ENCODE results near the gene KRTAP6-2. TPM values are rescaled to one million over a fixed set of nuclear protein-coding genes. Genes with fewer than 3 reads are reported as not detected.

Gene KRTAP6-2
- total and polyA plus RNA-seq, 2 of the 13 experiments (the other 11 are each of a cell fraction or from before 2014, with no cell fraction given): not detected

DNA sequence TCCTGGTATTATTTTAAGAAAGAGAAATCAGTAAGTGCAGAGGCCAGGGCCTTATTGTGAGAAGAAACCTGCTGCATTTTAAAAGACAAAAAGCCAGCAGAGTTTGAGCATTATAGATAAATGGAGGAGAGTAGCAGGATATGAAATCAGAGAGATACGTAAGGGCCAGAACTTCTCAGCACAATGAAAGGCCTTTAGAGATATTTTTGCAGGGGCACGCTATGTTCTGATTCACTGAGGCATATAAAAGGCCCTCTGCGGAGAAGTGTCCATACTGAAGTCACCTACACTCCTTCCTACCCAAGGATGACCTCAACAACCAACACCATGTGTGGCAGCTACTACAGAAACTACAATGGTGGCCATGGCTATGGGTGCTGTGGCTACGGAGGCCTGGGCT, 6.6 kb downstream of the KRTAP6-2 start, which contains the start of gene KRTAP6-3:
Gene KRTAP6-3 (plus strand): TSS at position 301 of the 400 bp plus-strand sequence. CDS start 6 bp downstream, at position 307.
- Histone ChIP-seq H3K4me2 (ENCODE audit: low read depth, low read length) (no peak within 1 kb of the TSS), H3K9me3 (ENCODE audit: low read length) (peaks cover 83% of the 10 kb centered on the region), H3K4me1 (ENCODE audit: insufficient read depth, low read length) (no peaks in the 10 kb centered on the region), H3K9ac (ENCODE audit: insufficient read depth, low read depth, low read length) (no peak within 1 kb of the TSS), H4K20me1 (ENCODE audit: insufficient read depth, low read length) (no peaks in the 10 kb centered on the region), H2AFZ (ENCODE audit: low read length) (no peak within 1 kb of the TSS), H3K27me3 (ENCODE audit: control insufficient read depth in 1 of 2, insufficient read depth in 2 of 2, low read length in 2 of 2) (no peaks in the 10 kb centered on the region), H3K36me3 (replicated peaks in 1 of 2; ENCODE audit: control insufficient read depth in 1 of 2, insufficient read depth in 2 of 2, low read length in 2 of 2) (no peaks in the 10 kb centered on the region), H3K27ac (ENCODE audit: extremely low read length, insufficient read depth, low read length) (no peak within 1 kb of the TSS), H3K4me3 (replicated peaks in 1 of 3; ENCODE audit: insufficient read depth in 1 of 3, low read depth in 2 of 3, low read length in 3 of 3) (no peak within 1 kb of the TSS), H3K79me2 (ENCODE audit: insufficient read depth, low read length) (no peaks in the 10 kb centered on the region)
- no peak for FAIRE-seq
- intact Hi-C loops (cut with micrococcal nuclease; ENCODE audit: unreplicated experiment) (no loop called here), in situ Hi-C loops (cut with HindIII; ENCODE audit: extremely low pct_ligation_motif_present, low pct_unique_long_range_greater_than_20kb) (no loop called here)
- no TSS peak for BruUV-seq (replicated peaks)
- POLR2A ChIA-PET: no interaction called here
- ATAC-seq: no peak
- CTCF ChIA-PET (ENCODE audit: low intra/inter-chr PET ratio, low total read pairs): no interaction called here
- no peak for DNase-seq (ENCODE audit: low spot score)
- no peak for TF ChIP-seq POGZ (CRISPR knock-in tag; IDR thresholded peaks at IDR 0.05)
- TF ChIP-seq SKI (IDR thresholded peaks at IDR 0.05; ENCODE audit: partially characterized antibody): no peak
- TF ChIP-seq TBX3 (IDR thresholded peaks at IDR 0.05; ENCODE audit: borderline replicate concordance): no peak
- WGBS (ENCODE audit: low lambda C conversion rate): 10% methylated on average over 4 of the region's 4 CpGs

DNA sequence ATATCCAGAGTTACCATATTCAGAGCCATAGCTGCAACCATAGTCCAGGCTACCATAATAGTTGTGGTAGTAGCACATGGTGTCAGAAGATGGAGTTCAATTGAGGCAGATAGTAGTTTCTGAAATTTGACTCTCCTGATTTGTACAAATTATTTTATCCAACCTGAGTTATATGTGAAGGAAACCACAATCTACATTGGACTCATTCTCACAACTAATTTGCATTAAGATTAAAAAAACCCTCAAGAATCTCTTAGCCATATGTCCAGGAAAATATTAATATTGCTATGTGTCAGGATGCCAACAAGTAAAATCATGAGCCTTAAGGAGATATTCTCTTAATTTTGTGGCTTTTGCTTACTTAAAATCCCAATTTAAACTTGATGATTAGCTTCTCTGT, 8.4 kb downstream of the KRTAP6-2 start, which contains the start of gene KRTAP22-2:
Gene KRTAP22-2 (minus strand): TSS at position 101 of the 400 bp plus-strand sequence.
- no peaks in the 10 kb centered on the region for H4K20me1 ChIP-seq (ENCODE audit: insufficient read depth, low read length)
- peaks cover 82% of the 10 kb centered on the region for H3K9me3 ChIP-seq (ENCODE audit: low read length)
- no peak within 1 kb of the TSS for H3K4me2 ChIP-seq (ENCODE audit: low read depth, low read length)
- FAIRE-seq (no peak), ATAC-seq (no peak), DNase-seq (ENCODE audit: low spot score) (no peak)
- BruUV-seq (replicated peaks): no TSS peak
- H3K4me1 ChIP-seq (ENCODE audit: insufficient read depth, low read length): no peaks in the 10 kb centered on the region
- H3K27ac ChIP-seq (ENCODE audit: extremely low read length, insufficient read depth, low read length): no peak within 1 kb of the TSS
- no peak within 1 kb of the TSS for H3K9ac ChIP-seq (ENCODE audit: insufficient read depth, low read depth, low read length)
- no peaks in the 10 kb centered on the region for H3K36me3 ChIP-seq (replicated peaks in 1 of 2; ENCODE audit: control insufficient read depth in 1 of 2, insufficient read depth in 2 of 2, low read length in 2 of 2)
- in situ Hi-C loops (cut with HindIII; ENCODE audit: extremely low pct_ligation_motif_present, low pct_unique_long_range_greater_than_20kb): no loop called here
- H3K79me2 ChIP-seq (ENCODE audit: insufficient read depth, low read length): no peaks in the 10 kb centered on the region
- H3K4me3 ChIP-seq (replicated peaks in 1 of 3; ENCODE audit: insufficient read depth in 1 of 3, low read depth in 2 of 3, low read length in 3 of 3): no peak within 1 kb of the TSS
- ChIA-PET CTCF (ENCODE audit: low intra/inter-chr PET ratio, low total read pairs) (no interaction called here), POLR2A (no interaction called here)
- H3K27me3 ChIP-seq (ENCODE audit: control insufficient read depth in 1 of 2, insufficient read depth in 2 of 2, low read length in 2 of 2): no peaks in the 10 kb centered on the region
- no peak within 1 kb of the TSS for H2AFZ ChIP-seq (ENCODE audit: low read length)
- intact Hi-C loops (cut with micrococcal nuclease; ENCODE audit: unreplicated experiment): no loop called here
- TF ChIP-seq ZNF274 (CRISPR knock-in tag; IDR thresholded peaks at IDR 0.05) (no peak), ZNF75D (CRISPR knock-in tag; IDR thresholded peaks at IDR 0.05; ENCODE audit: borderline replicate concordance) (no peak), MEIS1 (CRISPR knock-in tag; IDR thresholded peaks at IDR 0.05; ENCODE audit: borderline replicate concordance) (no peak), SP140L (CRISPR knock-in tag; IDR thresholded peaks at IDR 0.05; ENCODE audit: borderline replicate concordance) (no peak), RBM22 (optimal IDR thresholded peaks at IDR 0.05; ENCODE audit: low read length) (no peak), ZNF343 (CRISPR knock-in tag; IDR thresholded peaks at IDR 0.05) (no peak), ZNF878 (CRISPR knock-in tag; IDR thresholded peaks at IDR 0.05) (no peak), ZNF547 (CRISPR knock-in tag; IDR thresholded peaks at IDR 0.05) (no peak), XBP1 (CRISPR knock-in tag; IDR thresholded peaks at IDR 0.05) (no peak), FOXC1 (CRISPR knock-in tag; IDR thresholded peaks at IDR 0.05; ENCODE audit: borderline replicate concordance) (no peak), FOXM1 (CRISPR knock-in tag; IDR thresholded peaks at IDR 0.05) (no peak), SKI (IDR thresholded peaks at IDR 0.05; ENCODE audit: partially characterized antibody) (no peak), NFIC (IDR thresholded peaks at IDR 0.05; ENCODE audit: low read length) (no peak)
- TF ChIP-seq, protein P1, sequence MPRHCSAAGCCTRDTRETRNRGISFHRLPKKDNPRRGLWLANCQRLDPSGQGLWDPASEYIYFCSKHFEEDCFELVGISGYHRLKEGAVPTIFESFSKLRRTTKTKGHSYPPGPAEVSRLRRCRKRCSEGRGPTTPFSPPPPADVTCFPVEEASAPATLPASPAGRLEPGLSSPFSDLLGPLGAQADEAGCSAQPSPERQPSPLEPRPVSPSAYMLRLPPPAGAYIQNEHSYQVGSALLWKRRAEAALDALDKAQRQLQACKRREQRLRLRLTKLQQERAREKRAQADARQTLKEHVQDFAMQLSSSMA (CRISPR knock-in tag; IDR thresholded peaks at IDR 0.05): no peak
- TF ChIP-seq, protein P2, sequence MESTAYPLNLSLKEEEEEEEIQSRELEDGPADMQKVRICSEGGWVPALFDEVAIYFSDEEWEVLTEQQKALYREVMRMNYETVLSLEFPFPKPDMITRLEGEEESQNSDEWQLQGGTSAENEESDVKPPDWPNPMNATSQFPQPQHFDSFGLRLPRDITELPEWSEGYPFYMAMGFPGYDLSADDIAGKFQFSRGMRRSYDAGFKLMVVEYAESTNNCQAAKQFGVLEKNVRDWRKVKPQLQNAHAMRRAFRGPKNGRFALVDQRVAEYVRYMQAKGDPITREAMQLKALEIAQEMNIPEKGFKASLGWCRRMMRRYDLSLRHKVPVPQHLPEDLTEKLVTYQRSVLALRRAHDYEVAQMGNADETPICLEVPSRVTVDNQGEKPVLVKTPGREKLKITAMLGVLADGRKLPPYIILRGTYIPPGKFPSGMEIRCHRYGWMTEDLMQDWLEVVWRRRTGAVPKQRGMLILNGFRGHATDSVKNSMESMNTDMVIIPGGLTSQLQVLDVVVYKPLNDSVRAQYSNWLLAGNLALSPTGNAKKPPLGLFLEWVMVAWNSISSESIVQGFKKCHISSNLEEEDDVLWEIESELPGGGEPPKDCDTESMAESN (CRISPR knock-in tag; conservative IDR thresholded peaks at IDR 0.05): no peak
- TF ChIP-seq, protein P3, sequence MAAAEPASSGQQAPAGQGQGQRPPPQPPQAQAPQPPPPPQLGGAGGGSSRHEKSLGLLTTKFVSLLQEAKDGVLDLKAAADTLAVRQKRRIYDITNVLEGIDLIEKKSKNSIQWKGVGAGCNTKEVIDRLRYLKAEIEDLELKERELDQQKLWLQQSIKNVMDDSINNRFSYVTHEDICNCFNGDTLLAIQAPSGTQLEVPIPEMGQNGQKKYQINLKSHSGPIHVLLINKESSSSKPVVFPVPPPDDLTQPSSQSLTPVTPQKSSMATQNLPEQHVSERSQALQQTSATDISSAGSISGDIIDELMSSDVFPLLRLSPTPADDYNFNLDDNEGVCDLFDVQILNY (CRISPR knock-in tag; conservative IDR thresholded peaks at IDR 0.05): no peak

Measured in HepG2 (cell line).